H1 (cell line): ENCODE data around the gene CHPT1. TPM values are rescaled to one million over a fixed set of nuclear protein-coding genes. Genes with fewer than 3 reads are reported as not detected.

ENCODE experiments used
- CTCF ChIA-PET: fragments of 300-600 bp; sonication (Branson Sonifier 250); formaldehyde crosslinking; loops from one replicate; lab custom pipeline; 2021; ENCODE audit not compliant: partially characterized antibody; lab: Charles Lee
- POLR2A ChIA-PET: fragments of 300-600 bp; sonication (Branson Sonifier 250); formaldehyde crosslinking; loops from one replicate; lab custom pipeline; 2021; ENCODE audit warnings: inconsistent platforms; ENCODE audit not compliant: partially characterized antibody; lab: Charles Lee
- DNase-seq, 2 experiments: peaks; one replicate each; pipeline versions ENCODE4 v3.0.0 to v3.0.0-alpha.2; 2010 to 2022; ENCODE audit warnings: low spot score in 2 of 2, low read depth in 1 of 2, mixed read lengths in 1 of 2
- FAIRE-seq: peaks from 2 replicates; lab custom pipeline; 2011; peaks lifted over from hg19 to GRCh38; lab: Jason Lieb, UNC
- H2AFZ ChIP-seq: 2 replicates; pipeline ENCODE4 v1.8.1; 2012; ENCODE audit warnings: low read length, inconsistent platforms
- H2AK5ac ChIP-seq: 2 replicates; pipeline ENCODE4 v1.6.1; 2013; ENCODE audit warnings: low read depth, low read length
- H2BK120ac ChIP-seq: replicated peaks from 2 replicates; pipeline ENCODE3; 2013; ENCODE audit warnings: low read depth, low read length, inconsistent platforms
- H2BK12ac ChIP-seq: 2 replicates; pipeline ENCODE4 v1.6.1; 2013; ENCODE audit warnings: low read depth, low read length
- H2BK15ac ChIP-seq: 2 replicates; pipeline ENCODE4 v1.6.1; 2013; ENCODE audit warnings: low read length
- H2BK20ac ChIP-seq: 2 replicates; pipeline ENCODE4 v1.6.1; 2013; ENCODE audit warnings: low read length
- H2BK5ac ChIP-seq: 2 replicates; pipeline ENCODE4 v1.6.1; 2013; ENCODE audit warnings: low read depth, low read length
- H3K14ac ChIP-seq: 2 replicates; pipeline ENCODE4 v1.6.1; 2013; ENCODE audit warnings: inconsistent platforms; ENCODE audit not compliant: insufficient read length
- H3K18ac ChIP-seq: 2 replicates; pipeline ENCODE4 v1.6.1; 2013; ENCODE audit warnings: low read length; ENCODE audit errors: extremely low read depth
- H3K23ac ChIP-seq: 2 replicates; pipeline ENCODE4 v1.6.1; 2013; ENCODE audit warnings: inconsistent platforms; ENCODE audit not compliant: insufficient read length
- H3K23me2 ChIP-seq: 2 replicates; pipeline ENCODE4 v1.6.1; 2013; ENCODE audit warnings: low read depth, low read length
- H3K27ac ChIP-seq: 2 replicates; pipeline ENCODE4 v1.6.1; 2011; ENCODE audit warnings: low read depth, low read length, inconsistent platforms
- H3K27me3 ChIP-seq, 4 experiments: replicated peaks in 1 of 4; 1 replicate in 1 of 4; 2 replicates in 3 of 4; pipeline versions ENCODE4 v1.6.1 to v1.8.1; 2011 to 2013; ENCODE audit warnings: low read length in 3 of 4, mild to moderate bottlenecking in 3 of 4, inconsistent platforms in 2 of 4, mixed read lengths in 2 of 4, moderate library complexity in 1 of 4; ENCODE audit not compliant: control insufficient read depth in 3 of 4, insufficient read depth in 3 of 4; ENCODE audit errors: extremely low read depth in 1 of 4
- H3K36me3 ChIP-seq, 4 experiments: 2 replicates each; pipeline versions ENCODE4 v1.6.1 to v1.8.1; 2011 to 2013; ENCODE audit warnings: mild to moderate bottlenecking in 4 of 4, low read length in 3 of 4, moderate library complexity in 2 of 4, control low read depth in 1 of 4, inconsistent platforms in 1 of 4; ENCODE audit not compliant: insufficient read depth in 4 of 4, control insufficient read depth in 2 of 4
- H3K4ac ChIP-seq: replicated peaks from 2 replicates; pipeline ENCODE3; 2013; ENCODE audit warnings: low read length, low read depth, mixed read lengths, inconsistent platforms; ENCODE audit not compliant: insufficient read length
- H3K4me1 ChIP-seq, 4 experiments: replicated peaks in 1 of 4; 1 replicate in 1 of 4; 2 replicates in 3 of 4; pipeline versions ENCODE4 v1.6.1 to v1.8.1; 2011 to 2013; ENCODE audit warnings: low read length in 3 of 4, inconsistent platforms in 2 of 4, mixed read lengths in 1 of 4; ENCODE audit not compliant: insufficient read depth in 4 of 4, control insufficient read depth in 3 of 4
- H3K4me2 ChIP-seq, 2 experiments: 2 replicates each; pipeline versions ENCODE4 v1.6.1 to v1.8.1; 2011 to 2013; ENCODE audit warnings: low read depth in 2 of 2, low read length in 2 of 2, control low read depth in 1 of 2, inconsistent platforms in 1 of 2, mild to moderate bottlenecking in 1 of 2; ENCODE audit not compliant: insufficient read depth in 1 of 2
- H3K4me3 ChIP-seq, 4 experiments: fragments of 200-600, 300-600 bp in 1 of 4; sonication (generic), shearing (Covaris generic), sonication (Bioruptor Twin) in 1 of 4; 2 replicates each; pipeline versions ENCODE4 v1.5.1 to v1.8.1; 2011 to 2016; ENCODE audit warnings: low read length in 4 of 4, low read depth in 3 of 4, control low read depth in 2 of 4, inconsistent platforms in 2 of 4, mild to moderate bottlenecking in 2 of 4, mixed read lengths in 1 of 4, moderate library complexity in 1 of 4; ENCODE audit not compliant: insufficient read depth in 2 of 4; ENCODE audit errors: extremely low read depth in 1 of 4
- H3K56ac ChIP-seq: replicated peaks from 2 replicates; pipeline ENCODE3; 2013; ENCODE audit warnings: low read depth, mild to moderate bottlenecking, mixed read lengths, low read length, inconsistent platforms; ENCODE audit not compliant: insufficient read length
- H3K79me1 ChIP-seq: 2 replicates; pipeline ENCODE4 v1.6.1; 2013; ENCODE audit warnings: low read depth, low read length, control low read depth
- H3K79me2 ChIP-seq, 2 experiments: 2 replicates each; pipeline versions ENCODE4 v1.6.1 to v1.8.1; 2012 to 2013; ENCODE audit warnings: low read length in 2 of 2, mild to moderate bottlenecking in 2 of 2, inconsistent platforms in 1 of 2; ENCODE audit not compliant: insufficient read depth in 2 of 2, control insufficient read depth in 1 of 2
- H3K9ac ChIP-seq, 4 experiments: replicated peaks in 1 of 4; 1 replicate in 1 of 4; 2 replicates in 3 of 4; pipeline versions ENCODE4 v1.6.1 to v1.8.1; 2011 to 2013; ENCODE audit warnings: low read depth in 3 of 4, low read length in 3 of 4, control low read depth in 2 of 4, mild to moderate bottlenecking in 2 of 4, moderate library complexity in 2 of 4, inconsistent platforms in 1 of 4; ENCODE audit errors: extremely low read depth in 1 of 4
- H3K9me3 ChIP-seq, 2 experiments: 2 replicates each; pipeline versions ENCODE4 v1.6.1 to v1.8.1; 2012 to 2013; ENCODE audit warnings: mild to moderate bottlenecking in 2 of 2, moderate library complexity in 2 of 2, control low read depth in 1 of 2, inconsistent platforms in 1 of 2, low read depth in 1 of 2, low read length in 1 of 2, mixed read lengths in 1 of 2; ENCODE audit not compliant: insufficient read depth in 2 of 2
- H4K20me1 ChIP-seq, 2 experiments: replicated peaks in 1 of 2; 2 replicates each; pipeline versions ENCODE3 to v1.8.1; 2011 to 2013; ENCODE audit warnings: inconsistent platforms in 2 of 2, low read length in 2 of 2, mild to moderate bottlenecking in 1 of 2; ENCODE audit not compliant: insufficient read depth in 2 of 2, control insufficient read depth in 1 of 2
- H4K5ac ChIP-seq: 2 replicates; pipeline ENCODE4 v1.6.1; 2013; ENCODE audit warnings: low read length, low read depth, mixed read lengths, inconsistent platforms; ENCODE audit not compliant: insufficient read length
- H4K8ac ChIP-seq: 2 replicates; pipeline ENCODE4 v1.8.0; 2013; ENCODE audit warnings: mild to moderate bottlenecking, moderate library complexity, low read length, inconsistent platforms; ENCODE audit not compliant: insufficient read depth; ENCODE audit errors: extremely low read depth
- H4K91ac ChIP-seq: replicated peaks from 2 replicates; pipeline ENCODE3; 2013; ENCODE audit warnings: low read length, mixed read lengths, inconsistent platforms; ENCODE audit not compliant: insufficient read length
- POLR2A ChIP-seq, 2 experiments: IDR thresholded peaks; 1 replicate in 1 of 2; 2 replicates in 1 of 2; pipeline ENCODE4 v1.6.1; 2011; ENCODE audit warnings: low read depth in 2 of 2, low read length in 2 of 2, mild to moderate bottlenecking in 2 of 2; ENCODE audit errors: control extremely low read depth in 1 of 2
- WGBS, 2 experiments: shearing (Covaris generic) in 1 of 2; methylation state at CpG; one replicate each; pipeline versions ENCODE4 v1.1.6 to v1.1.7; 2013 to 2015; ENCODE audit warnings: low lambda C conversion rate in 2 of 2, mixed read lengths in 2 of 2, inconsistent platforms in 1 of 2, low coverage in 1 of 2, missing lambda C conversion rate in 1 of 2; ENCODE audit not compliant: insufficient replicate concordance in 2 of 2, insufficient coverage in 1 of 2, insufficient read length in 1 of 2; ENCODE audit errors: extremely low coverage in 1 of 2, missing lambda C conversion rate in 1 of 2; 5-methylcytosine and 5-hydroxymethylcytosine counted together
- polyA plus RNA-seq, 7 experiments: library from polyadenylated mRNA; depleted of rRNA in 3 of 7; stranded (reverse) in 5 of 7; unstranded in 2 of 7; fragments of >200 nt in 5 of 7; fragments of 200-250 nt in 2 of 7; gene quantifications; 1 replicate in 5 of 7; 2 replicates in 1 of 7; 4 replicates in 1 of 7; pipeline versions ENCODE4 v1.2.1 to v1.2.3, GENCODE V29; 2011 to 2013; ENCODE audit warnings: missing spikeins in 2 of 7, mixed read lengths in 2 of 7
- total RNA-seq: library from RNA; stranded (reverse); fragmentation: NEBNext Ultra II Directional; extraction: Animal tissue kit (Norgen Biotek cat#: 25700); gene quantifications from 2 replicates; pipeline ENCODE4 v1.2.1, GENCODE V29; 2021

CHPT1 gene
- total and polyA plus RNA-seq, 2 of the 8 experiments (the other 6 are each of a cell fraction or from before 2014, with no cell fraction given): 13.3 to 22.5 TPM

DNA sequence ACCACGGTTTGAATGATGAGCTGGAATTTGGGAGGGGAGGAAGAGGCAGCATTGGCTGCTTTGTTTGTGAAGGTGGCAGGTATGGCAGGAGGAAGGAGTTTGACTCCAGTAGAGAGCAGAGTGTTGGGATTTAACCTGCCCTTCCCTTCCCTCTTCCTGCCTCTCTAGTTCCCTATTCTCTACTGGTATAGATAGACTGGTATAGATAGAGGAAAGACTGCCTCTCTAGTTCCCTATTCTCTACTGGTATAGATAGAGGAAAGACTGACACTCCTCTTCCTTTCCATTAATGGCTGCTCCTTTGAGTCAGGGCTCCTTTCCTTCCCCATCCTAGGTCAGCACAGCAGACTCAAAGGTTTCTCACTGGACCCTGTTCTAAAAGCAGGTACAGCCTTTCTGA, 50.3 kb downstream of the CHPT1 start:
- Histone ChIP-seq H2BK20ac (no peak overlapping the region), H3K79me2 (no peaks in the 10 kb centered on the region), H3K23ac (no peak overlapping the region), H2BK120ac (no peak overlapping the region), H3K9ac (no peak overlapping the region), H2AK5ac (no peak overlapping the region), H3K36me3 (peaks cover 9 to 49% (median 29%) of the 10 kb centered on the region in 4 experiments; a peak in 7 of 8 replicates), H3K18ac (no peak overlapping the region), H3K9me3 (no peaks in the 10 kb centered on the region), H4K5ac (no peak overlapping the region), H2BK12ac (no peak overlapping the region), H2BK15ac (no peak overlapping the region), H3K23me2 (no peaks in the 10 kb centered on the region), H3K56ac (no peak overlapping the region), H2BK5ac (no peak overlapping the region), H3K4ac (no peak overlapping the region), H3K27me3 (no peaks in the 10 kb centered on the region), H2AFZ (no peak overlapping the region), H3K79me1 (0 out of 2 replicates have a peak, but pooled peaks cover 3% of the 10 kb centered on the region), H4K20me1 (no peaks in the 10 kb centered on the region), H3K4me3 (no peak overlapping the region), H4K91ac (no peak overlapping the region), H4K8ac (no peak overlapping the region), H3K27ac (no peak overlapping the region), H3K4me2 (no peak overlapping the region), H3K4me1 (peaks cover 0 to 3% (median 3%) of the 10 kb centered on the region in 4 experiments; a peak in 3 of 7 replicates), H3K14ac (no peak overlapping the region)
- DNase-seq: no peak
- ChIA-PET CTCF (interaction anchor here (0.8 to 1.6 kb wide), 3 partner anchors 9 to 22 kb away, joined by 3 to 5 read pairs (median 3); no protein-coding TSS in a partner anchor), POLR2A (no interaction called here)
- no peak for FAIRE-seq
- 81% methylated on average over 1 of the region's 1 CpG; no CpG with 5 or more reads in 1 of the 2 experiments for WGBS, 2 experiments
- TF ChIP-seq POLR2A (IDR thresholded peaks at IDR 0.05; ENCODE audit: control extremely low read depth in 1 of 2, low read depth in 2 of 2, low read length in 2 of 2): no peak
